SK-N-SH (cell line): Measurements from ENCODE around the gene ACVRL1.

Experiments used
- ELF1 ChIP-seq: IDR thresholded peaks from 2 replicates; pipeline ENCODE4 v1.4.0; 2012
- EP300 ChIP-seq, 2 experiments: IDR thresholded peaks; 2 replicates each; pipeline versions ENCODE4 v1.4.0 to v1.6.1; 2012; ENCODE audit warnings: borderline replicate concordance in 1 of 2, low read depth in 1 of 2, low read length in 1 of 2
- IRF3 ChIP-seq: fragments of 150-350 bp; IDR thresholded peaks from 2 replicates; pipeline ENCODE4 v1.6.1; 2016; ENCODE audit warnings: mild to moderate bottlenecking, low read depth, low read length
- MAX ChIP-seq: IDR thresholded peaks from 2 replicates; pipeline ENCODE4 v1.4.0; 2012; ENCODE audit warnings: low read depth
- MXI1 ChIP-seq: IDR thresholded peaks from 2 replicates; pipeline ENCODE4 v1.6.1; 2012; ENCODE audit warnings: mild to moderate bottlenecking, low read depth, low read length, improper control_type of control experiment
- NRF1 ChIP-seq: IDR thresholded peaks from 2 replicates; pipeline ENCODE4 v1.6.1; 2012; ENCODE audit warnings: low read depth, mild to moderate bottlenecking, low read length
- POLR2AphosphoS5 ChIP-seq: IDR thresholded peaks from 2 replicates; pipeline ENCODE4 v1.6.1; 2012; ENCODE audit warnings: low read depth, low read length
- RAD21 ChIP-seq: IDR thresholded peaks from 2 replicates; pipeline ENCODE4 v1.6.1; 2012; ENCODE audit warnings: mild to moderate bottlenecking, low read length
- RCOR1 ChIP-seq: fragments of 150-350 bp; IDR thresholded peaks from 2 replicates; pipeline ENCODE4 v1.6.1; 2017; ENCODE audit warnings: antibody characterized with exemption, low read length
- TAF1 ChIP-seq: IDR thresholded peaks from 2 replicates; pipeline ENCODE4 v1.6.1; 2012; ENCODE audit warnings: low read depth, mild to moderate bottlenecking, low read length, moderate library complexity, borderline replicate concordance
- YY1 ChIP-seq: IDR thresholded peaks from 2 replicates; pipeline ENCODE4 v1.4.0; 2012; ENCODE audit warnings: low read depth, mild to moderate bottlenecking
- TF ChIP-seq, protein P1 (sequence below): IDR thresholded peaks from 2 replicates; pipeline ENCODE4 v1.4.0; 2012; ENCODE audit warnings: low read depth, borderline replicate concordance
- TF ChIP-seq, protein P2 (sequence below): fragments of 200-600 bp; sonication (generic); IDR thresholded peaks from 2 replicates; pipeline ENCODE4 v1.6.1; 2017; ENCODE audit warnings: antibody characterized with exemption, mild to moderate bottlenecking, moderate library complexity

GRCh38 chr12:51953089-51953488 is 45.8 kb downstream of the ACVRL1 start:
- TF ChIP-seq, protein P1, sequence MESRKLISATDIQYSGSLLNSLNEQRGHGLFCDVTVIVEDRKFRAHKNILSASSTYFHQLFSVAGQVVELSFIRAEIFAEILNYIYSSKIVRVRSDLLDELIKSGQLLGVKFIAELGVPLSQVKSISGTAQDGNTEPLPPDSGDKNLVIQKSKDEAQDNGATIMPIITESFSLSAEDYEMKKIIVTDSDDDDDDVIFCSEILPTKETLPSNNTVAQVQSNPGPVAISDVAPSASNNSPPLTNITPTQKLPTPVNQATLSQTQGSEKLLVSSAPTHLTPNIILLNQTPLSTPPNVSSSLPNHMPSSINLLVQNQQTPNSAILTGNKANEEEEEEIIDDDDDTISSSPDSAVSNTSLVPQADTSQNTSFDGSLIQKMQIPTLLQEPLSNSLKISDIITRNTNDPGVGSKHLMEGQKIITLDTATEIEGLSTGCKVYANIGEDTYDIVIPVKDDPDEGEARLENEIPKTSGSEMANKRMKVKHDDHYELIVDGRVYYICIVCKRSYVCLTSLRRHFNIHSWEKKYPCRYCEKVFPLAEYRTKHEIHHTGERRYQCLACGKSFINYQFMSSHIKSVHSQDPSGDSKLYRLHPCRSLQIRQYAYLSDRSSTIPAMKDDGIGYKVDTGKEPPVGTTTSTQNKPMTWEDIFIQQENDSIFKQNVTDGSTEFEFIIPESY: no peak
- TF ChIP-seq ELF1: no peak
- no peak for TF ChIP-seq TAF1
- TF ChIP-seq, protein P2, sequence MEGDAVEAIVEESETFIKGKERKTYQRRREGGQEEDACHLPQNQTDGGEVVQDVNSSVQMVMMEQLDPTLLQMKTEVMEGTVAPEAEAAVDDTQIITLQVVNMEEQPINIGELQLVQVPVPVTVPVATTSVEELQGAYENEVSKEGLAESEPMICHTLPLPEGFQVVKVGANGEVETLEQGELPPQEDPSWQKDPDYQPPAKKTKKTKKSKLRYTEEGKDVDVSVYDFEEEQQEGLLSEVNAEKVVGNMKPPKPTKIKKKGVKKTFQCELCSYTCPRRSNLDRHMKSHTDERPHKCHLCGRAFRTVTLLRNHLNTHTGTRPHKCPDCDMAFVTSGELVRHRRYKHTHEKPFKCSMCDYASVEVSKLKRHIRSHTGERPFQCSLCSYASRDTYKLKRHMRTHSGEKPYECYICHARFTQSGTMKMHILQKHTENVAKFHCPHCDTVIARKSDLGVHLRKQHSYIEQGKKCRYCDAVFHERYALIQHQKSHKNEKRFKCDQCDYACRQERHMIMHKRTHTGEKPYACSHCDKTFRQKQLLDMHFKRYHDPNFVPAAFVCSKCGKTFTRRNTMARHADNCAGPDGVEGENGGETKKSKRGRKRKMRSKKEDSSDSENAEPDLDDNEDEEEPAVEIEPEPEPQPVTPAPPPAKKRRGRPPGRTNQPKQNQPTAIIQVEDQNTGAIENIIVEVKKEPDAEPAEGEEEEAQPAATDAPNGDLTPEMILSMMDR: no peak
- TF ChIP-seq NRF1: no peak
- TF ChIP-seq MAX: no peak
- no peak for TF ChIP-seq EP300 (IDR thresholded peaks at IDR 0.05; ENCODE audit: borderline replicate concordance in 1 of 2, low read depth in 1 of 2, low read length in 1 of 2)
- no peak for TF ChIP-seq RAD21
- no peak for TF ChIP-seq POLR2AphosphoS5
- no peak for TF ChIP-seq IRF3
- peak; percentile 49; the same call in 1 of the 2 replicates for TF ChIP-seq MXI1
- TF ChIP-seq RCOR1: no peak
- TF ChIP-seq YY1: no peak
